Muscle of leg (tissue), 11 donors: ENCODE results near the gene MEDAG. TPM values are rescaled to one million over a fixed set of nuclear protein-coding genes. Genes with fewer than 3 reads are reported as not detected.
A peak's percentile ranks its signal among the peaks of the same experiment; 100 is the strongest.

ENCODE experiments used
- DNase-seq: peaks from one replicate; pipeline ENCODE4 v3.0.0; 2013
- H3K27ac ChIP-seq: one replicate; pipeline ENCODE4 v1.5.1; 2013; ENCODE audit warnings: mild to moderate bottlenecking, low read length, control low read depth
- H3K27me3 ChIP-seq: one replicate; pipeline ENCODE4 v1.6.1; 2013; ENCODE audit warnings: low read length; ENCODE audit not compliant: control insufficient read depth, insufficient read depth
- H3K36me3 ChIP-seq: one replicate; pipeline ENCODE4 v1.6.1; 2013; ENCODE audit warnings: low read length; ENCODE audit not compliant: control insufficient read depth, insufficient read depth
- H3K4me1 ChIP-seq: one replicate; pipeline ENCODE4 v1.6.1; 2013; ENCODE audit warnings: low read length; ENCODE audit not compliant: control insufficient read depth, insufficient read depth
- H3K4me3 ChIP-seq: one replicate; pipeline ENCODE4 v1.5.1; 2013; ENCODE audit warnings: low read length, control low read depth
- H3K9me3 ChIP-seq: replicated peaks from 2 replicates; pipeline ENCODE4 v1.6.1; 2013; ENCODE audit warnings: low read depth, low read length; ENCODE audit not compliant: control insufficient read depth
- WGBS: methylation state at CpG from one replicate; pipeline ENCODE4 v1.1.5; 2013; ENCODE audit warnings: missing lambda C conversion rate; ENCODE audit not compliant: insufficient coverage; 5-methylcytosine and 5-hydroxymethylcytosine counted together
- polyA plus RNA-seq, 8 donors: library from polyadenylated mRNA; unstranded; fragments of 120-200 nt; gene quantifications; one replicate each; pipeline versions ENCODE4 v1.2.1 to v1.2.3, GENCODE V29; 2013; ENCODE audit warnings: inconsistent platforms in 1 of 8, low replicate concordance in 1 of 8; ENCODE audit not compliant: insufficient read length in 8 of 8, insufficient read depth in 1 of 8
- total RNA-seq: library from RNA; stranded (reverse); fragments of 120-200 nt; gene quantifications from one replicate; pipeline ENCODE4 v1.2.4, GENCODE V29; 2013

Gene MEDAG
- total and polyA plus RNA-seq, 9 donors: 4.7 to 9.7 (median 8.1) TPM

DNA sequence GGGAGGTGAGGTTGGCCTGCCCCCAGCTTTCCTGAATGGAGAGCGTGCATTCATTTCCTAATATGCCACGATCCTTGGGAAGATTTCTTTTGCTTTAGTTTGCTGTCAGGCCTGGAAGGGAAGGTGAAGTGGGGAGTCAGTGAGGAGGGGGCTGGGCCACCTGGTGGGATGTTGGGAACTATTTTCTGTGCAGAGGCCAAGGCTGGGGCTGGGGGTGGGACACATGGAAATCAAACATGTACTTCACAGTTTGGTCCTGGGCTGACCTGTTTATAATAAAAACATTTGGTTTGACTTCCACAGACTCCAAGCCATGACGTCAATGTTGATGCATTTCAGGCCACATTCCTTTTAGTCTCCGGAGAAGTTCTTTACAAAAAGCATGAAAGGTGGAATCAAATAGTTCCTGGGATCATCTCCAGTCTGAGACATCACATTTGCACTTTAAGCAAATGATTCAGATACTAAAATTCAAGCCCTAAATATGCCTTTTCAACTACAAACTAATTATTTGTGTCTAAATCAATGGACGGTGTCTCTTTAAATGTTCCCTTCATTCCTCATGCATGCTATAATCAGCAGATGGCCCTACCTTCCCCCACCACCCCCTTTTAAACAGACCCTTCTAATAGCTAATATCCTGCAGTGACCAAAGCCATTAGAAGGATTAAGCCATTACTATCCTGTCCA lies 41.5 kb upstream of the MEDAG start:
- WGBS: 20% methylated on average over 5 of the region's 5 CpGs
- Histone ChIP-seq H3K36me3 (no peaks in the 10 kb centered on the region), H3K27me3 (no peaks in the 10 kb centered on the region), H3K27ac (peak overlapping the region; percentile 96), H3K4me1 (peaks cover 62% of the 10 kb centered on the region), H3K9me3 (no peaks in the 10 kb centered on the region), H3K4me3 (no peak overlapping the region)
- DNase-seq: peak; percentile 95

DNA sequence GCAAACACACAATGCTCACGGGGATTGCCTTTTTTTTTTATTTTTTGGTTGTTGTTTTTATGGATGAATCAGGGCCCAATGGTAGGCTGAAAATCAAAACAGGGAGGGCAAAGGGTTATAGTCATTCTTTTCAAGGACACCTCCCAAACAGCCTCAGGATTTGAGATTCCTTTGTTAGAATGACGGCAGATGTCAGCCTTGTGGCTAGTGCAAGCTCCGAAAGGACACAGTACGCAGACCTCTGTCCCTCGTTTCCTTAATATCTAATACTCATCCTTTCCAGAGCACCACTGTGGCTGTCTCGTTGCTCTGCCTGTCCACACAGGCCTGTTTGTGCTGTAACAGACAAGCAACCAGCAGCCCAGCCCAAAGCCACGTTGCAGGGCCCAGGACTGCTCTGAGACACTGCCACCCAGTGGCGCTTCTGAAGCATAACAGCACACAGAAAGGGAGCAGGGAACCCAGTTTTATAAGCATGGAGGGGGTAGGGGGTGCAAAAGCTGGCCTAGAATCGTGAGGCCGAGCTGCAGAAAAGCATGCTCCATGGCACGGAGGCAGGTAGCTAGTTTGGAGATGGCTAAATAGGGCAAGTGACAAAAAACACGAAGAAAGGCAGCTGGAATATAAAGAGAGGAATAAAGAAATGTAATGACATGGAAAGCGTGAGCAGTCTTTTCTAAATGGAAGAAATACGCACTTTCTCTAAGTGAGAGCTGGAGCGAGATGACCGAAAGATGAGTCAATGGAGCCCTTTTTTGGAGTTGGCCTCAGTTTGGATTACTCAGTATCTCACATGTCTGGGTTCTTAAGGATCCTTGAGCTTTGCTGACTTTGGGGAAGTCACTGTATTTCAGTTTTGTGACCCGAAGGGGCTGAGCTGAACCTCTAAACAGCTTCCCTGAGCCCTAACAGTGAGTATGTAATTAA lies 40.7 kb upstream of the MEDAG start:
- Histone ChIP-seq H3K36me3 (no peaks in the 10 kb centered on the region), H3K27ac (peak overlapping the region; percentile 96), H3K27me3 (no peaks in the 10 kb centered on the region), H3K9me3 (no peaks in the 10 kb centered on the region), H3K4me1 (peaks cover 70% of the 10 kb centered on the region), H3K4me3 (no peak overlapping the region)
- 19% methylated on average over 15 of the region's 17 CpGs for WGBS
- peak; percentile 95 for DNase-seq

DNA sequence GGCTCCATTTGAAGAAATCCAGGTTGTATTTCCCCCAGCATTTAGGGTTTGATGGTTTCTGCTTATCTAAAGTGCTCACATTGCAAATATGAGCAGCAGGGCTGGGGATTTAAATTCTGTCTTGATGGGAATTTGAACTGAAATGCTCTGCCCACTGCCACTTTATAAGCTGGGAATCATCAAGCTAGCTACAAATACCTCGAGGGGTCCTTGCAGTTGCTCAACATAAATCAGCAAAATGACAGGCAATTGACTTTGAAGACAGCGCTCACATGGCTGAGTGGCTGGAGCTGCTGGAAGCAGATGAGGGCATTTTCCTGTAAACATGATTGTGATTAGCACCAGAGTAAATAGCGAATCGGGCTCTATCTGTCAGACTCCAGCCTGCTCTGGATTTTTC lies 39.4 kb upstream of the MEDAG start:
- Histone ChIP-seq H3K9me3 (no peaks in the 10 kb centered on the region), H3K27me3 (no peaks in the 10 kb centered on the region), H3K36me3 (no peaks in the 10 kb centered on the region), H3K4me3 (no peak overlapping the region), H3K4me1 (peaks cover 83% of the 10 kb centered on the region), H3K27ac (peak overlapping the region; percentile 96)
- whole genome bisulfite sequencing: 25% methylated on average over 3 of the region's 4 CpGs
- DNase-seq: peak; percentile 75

DNA sequence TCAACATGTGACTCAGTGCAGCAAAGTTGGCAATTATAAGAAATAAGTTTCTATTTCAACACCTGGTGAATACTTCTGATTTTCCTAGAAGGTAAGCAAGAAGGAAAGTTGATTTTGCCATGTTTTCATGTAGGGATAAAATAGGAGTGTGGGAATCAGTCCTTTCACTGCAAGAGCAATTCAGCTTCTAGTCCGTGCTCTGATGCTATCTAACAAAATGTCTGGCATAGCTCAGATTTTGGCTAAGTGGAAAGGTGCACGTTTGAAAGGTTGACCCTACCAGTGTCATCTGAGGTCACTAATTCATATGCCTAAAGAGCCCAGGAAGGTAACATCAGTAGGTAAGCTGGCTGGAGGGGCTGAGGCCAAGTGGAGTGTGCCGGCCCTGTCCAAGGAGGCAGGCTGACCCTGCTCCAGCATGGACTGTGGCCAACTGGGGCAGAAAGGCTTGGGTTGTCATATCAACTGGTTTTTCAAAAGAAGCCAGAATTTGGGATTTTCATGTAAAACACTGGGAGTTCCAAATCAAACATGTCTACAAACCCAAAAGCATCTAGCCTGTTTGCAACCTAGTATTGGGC lies 38.9 kb upstream of the MEDAG start:
- no peak overlapping the region for H3K4me3 ChIP-seq
- peaks cover 88% of the 10 kb centered on the region for H3K4me1 ChIP-seq
- 57% methylated on average over 3 of the region's 3 CpGs for WGBS
- no peaks in the 10 kb centered on the region for H3K36me3 ChIP-seq
- no peaks in the 10 kb centered on the region for H3K27me3 ChIP-seq
- H3K27ac ChIP-seq: peak overlapping the region; percentile 45
- no peak for DNase-seq
- H3K9me3 ChIP-seq: no peaks in the 10 kb centered on the region

DNA sequence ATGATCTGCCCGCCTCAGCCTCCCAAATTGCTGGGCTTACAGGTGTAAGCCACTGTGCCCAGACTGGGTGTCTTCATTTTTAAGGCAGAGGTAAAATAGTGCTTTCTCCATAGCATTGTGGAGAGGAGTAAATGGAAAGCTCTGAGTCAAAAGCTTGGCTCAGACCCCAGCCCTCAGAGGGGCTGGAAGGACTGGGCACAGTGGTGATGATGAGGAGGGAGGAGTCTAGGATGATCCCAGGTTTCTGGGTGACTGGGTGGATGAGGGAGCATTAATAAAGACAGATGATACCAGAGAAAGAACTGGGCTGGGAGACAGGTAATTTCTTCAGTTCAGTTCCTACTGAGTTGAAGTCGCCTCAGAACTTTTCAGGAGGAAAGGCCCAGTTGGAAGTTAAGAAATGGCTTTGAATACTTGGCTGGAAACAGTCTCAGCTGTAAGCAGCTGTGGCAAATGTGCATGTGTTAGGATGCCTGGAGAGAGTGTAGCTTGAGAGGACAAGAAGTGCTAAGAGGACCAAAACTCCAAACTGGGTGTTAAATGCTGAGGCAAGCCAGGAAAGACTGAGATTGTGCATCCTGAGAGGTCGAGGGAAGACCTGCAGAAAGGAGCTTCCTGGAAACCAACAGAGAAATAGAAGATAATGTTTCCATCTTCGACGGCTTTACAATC lies 37.1 kb upstream of the MEDAG start:
- peak overlapping the region; percentile 91 for H3K27ac ChIP-seq
- H3K4me1 ChIP-seq: peaks cover 88% of the 10 kb centered on the region
- no peaks in the 10 kb centered on the region for H3K9me3 ChIP-seq
- no peaks in the 10 kb centered on the region for H3K36me3 ChIP-seq
- no peak overlapping the region for H3K4me3 ChIP-seq
- 62% methylated on average over 3 of the region's 5 CpGs for WGBS
- no peaks in the 10 kb centered on the region for H3K27me3 ChIP-seq
- DNase-seq: peak; percentile 69

DNA sequence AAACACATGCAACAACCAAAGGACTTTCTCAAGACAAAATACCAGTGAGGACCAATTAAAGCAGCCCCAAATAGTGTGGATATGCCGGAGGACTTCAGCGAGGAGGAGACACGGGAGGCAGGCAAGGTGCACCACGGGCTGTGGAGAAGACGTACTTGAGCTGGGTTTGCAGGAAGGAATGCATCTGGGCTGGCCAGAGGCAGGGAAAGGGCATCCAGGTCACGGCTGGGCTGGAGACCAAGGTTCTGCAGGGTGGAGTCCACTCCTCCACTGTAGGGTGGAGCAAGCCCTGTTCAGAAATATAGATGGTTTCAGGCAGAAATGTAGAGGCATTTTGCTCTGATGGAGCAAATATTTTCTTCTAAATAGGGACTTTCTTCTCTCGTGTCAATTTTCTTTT lies 36.6 kb upstream of the MEDAG start:
- no peak for DNase-seq
- Histone ChIP-seq H3K27ac (peak overlapping the region; percentile 91), H3K4me1 (peaks cover 87% of the 10 kb centered on the region), H3K9me3 (no peaks in the 10 kb centered on the region), H3K4me3 (no peak overlapping the region), H3K27me3 (no peaks in the 10 kb centered on the region), H3K36me3 (no peaks in the 10 kb centered on the region)
- 56% methylated on average over 6 of the region's 7 CpGs for WGBS

DNA sequence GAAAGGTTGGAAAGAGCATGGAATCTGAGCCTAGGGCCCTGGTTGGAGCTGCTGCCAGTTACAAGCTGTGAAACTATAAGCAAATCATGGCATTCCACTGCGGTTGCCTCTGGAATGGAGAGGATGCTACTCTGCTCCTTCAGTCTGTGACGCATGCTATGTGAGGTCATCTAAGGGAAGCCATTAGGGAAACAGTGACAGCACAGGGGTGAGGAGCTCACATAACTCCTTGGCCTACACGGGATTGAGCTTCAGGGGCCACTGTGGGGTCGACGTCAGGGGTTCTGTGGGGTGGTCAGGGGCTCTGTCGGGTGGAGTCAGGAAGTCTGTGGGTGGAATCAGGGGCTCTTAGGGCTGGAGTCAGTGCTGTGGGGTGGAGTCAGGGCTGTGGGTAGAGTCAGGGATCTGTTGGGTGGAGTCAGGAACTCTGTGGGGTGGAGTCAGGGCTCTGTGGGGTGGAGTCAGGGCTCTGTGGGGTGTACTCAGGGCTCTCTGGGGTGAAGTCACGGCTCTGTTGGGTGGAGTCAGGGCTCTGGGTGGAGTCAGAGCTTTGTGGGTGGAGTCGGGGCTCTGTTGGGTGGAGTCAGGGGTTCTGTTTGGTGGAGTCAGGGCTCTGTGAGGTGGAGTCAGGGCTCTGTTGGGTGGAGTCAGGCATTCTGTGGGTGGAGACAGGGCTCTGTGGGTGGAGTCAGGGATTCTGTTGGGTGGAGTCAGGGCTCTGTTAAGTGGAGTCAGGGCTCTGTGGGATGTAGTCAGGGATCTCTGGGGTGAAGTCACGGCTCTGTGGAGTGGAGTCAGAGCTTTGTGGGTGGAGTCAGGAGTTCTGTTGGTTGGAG lies 35.8 kb upstream of the MEDAG start:
- Histone ChIP-seq H3K27ac (peak overlapping the region; percentile 91), H3K4me1 (peaks cover 82% of the 10 kb centered on the region), H3K9me3 (no peaks in the 10 kb centered on the region), H3K4me3 (no peak overlapping the region), H3K27me3 (no peaks in the 10 kb centered on the region), H3K36me3 (no peaks in the 10 kb centered on the region)
- WGBS: 46% methylated on average over 9 of the region's 9 CpGs
- DNase-seq: peak; percentile 78

DNA sequence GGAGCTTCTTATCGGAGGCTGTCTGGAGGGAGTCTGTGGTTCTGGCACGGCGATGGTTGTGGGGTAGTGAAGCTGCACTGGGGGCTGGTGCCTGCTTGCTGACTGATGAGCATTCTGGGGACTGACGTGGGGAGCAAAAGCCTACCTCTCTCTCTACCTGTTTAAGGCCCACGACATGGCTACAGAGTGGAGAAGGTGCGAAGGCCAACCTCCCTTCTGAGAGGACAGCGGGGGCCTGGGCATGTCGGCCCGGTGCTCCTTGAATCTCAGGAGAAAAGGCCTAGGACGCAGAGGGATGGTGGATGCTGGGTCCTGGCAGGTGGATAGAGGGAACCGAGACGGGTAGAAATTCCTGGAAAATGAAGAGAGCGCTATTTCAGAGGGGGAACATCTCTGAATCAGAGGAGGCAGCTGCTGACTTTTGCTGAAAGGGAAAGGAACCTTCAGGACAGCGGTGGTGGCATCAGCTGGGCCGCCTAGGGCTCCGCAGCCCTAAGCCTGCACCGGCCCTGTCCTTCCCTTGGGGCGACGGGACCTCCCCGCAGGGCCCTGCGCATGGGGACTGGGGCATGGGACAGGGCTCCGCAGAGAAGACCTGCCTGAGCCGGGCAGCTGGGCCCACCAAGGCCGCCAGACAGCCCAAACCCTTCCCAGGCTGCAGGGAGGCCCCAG lies 35.0 kb upstream of the MEDAG start:
- Histone ChIP-seq H3K4me1 (peaks cover 74% of the 10 kb centered on the region), H3K4me3 (no peak overlapping the region), H3K27ac (peak overlapping the region; percentile 91), H3K36me3 (no peaks in the 10 kb centered on the region), H3K9me3 (no peaks in the 10 kb centered on the region), H3K27me3 (no peaks in the 10 kb centered on the region)
- DNase-seq: no peak
- WGBS: 57% methylated on average over 20 of the region's 24 CpGs
